T-cell (primary cell): ENCODE data around the gene TMC3. TPM values are rescaled to one million over a fixed set of nuclear protein-coding genes. Genes with fewer than 3 reads are reported as not detected.

Experiments used
- ATAC-seq, 4 experiments: fragments of 200-7000 bp in 3 of 4; fragments of 150-1000 bp in 1 of 4; cut with Tn5 transposase; replicated peaks in 1 of 4; 1 replicate in 3 of 4; 2 replicates in 1 of 4; pipeline ENCODE4 v1.10.0; 2021; ENCODE audit warnings: moderate library complexity in 3 of 4, mild to moderate bottlenecking in 2 of 4, moderate number of reproducible peaks in 1 of 4
- CTCF ChIA-PET, 2 donors: fragments of 300-600 bp; sonication (Branson Sonifier 250); formaldehyde crosslinking; loops; one replicate each; lab custom pipeline; 2022; ENCODE audit warnings: antibody characterized with exemption in 2 of 2; lab: Charles Lee
- POLR2A ChIA-PET, 2 donors: fragments of 300-600 bp; sonication (Branson Sonifier 250); formaldehyde crosslinking; loops; one replicate each; lab custom pipeline; 2022; ENCODE audit warnings: antibody characterized with exemption in 2 of 2; lab: Charles Lee
- DNase-seq, 35 experiments: peaks; one replicate each; pipeline versions ENCODE4 v3.0.0 to v3.0.0-alpha.2; 2013 to 2023
- H3K27ac ChIP-seq: one replicate; pipeline ENCODE4 v1.5.1; 2013; ENCODE audit warnings: low read length
- H3K27me3 ChIP-seq, 2 experiments: replicated peaks in 1 of 2; 1 replicate in 1 of 2; 2 replicates in 1 of 2; pipeline versions ENCODE4 v1.6.1 to v1.7.0; 2013; ENCODE audit warnings: low read length in 1 of 2, mixed read lengths in 1 of 2; ENCODE audit not compliant: control insufficient read depth in 2 of 2, insufficient read depth in 2 of 2; ENCODE audit errors: extremely low read depth in 1 of 2
- H3K36me3 ChIP-seq, 2 donors: 1 replicate in 1 of 2; 2 replicates in 1 of 2; pipeline versions ENCODE4 v1.6.1 to v1.7.0; 2013; ENCODE audit warnings: low read length in 1 of 2; ENCODE audit not compliant: control insufficient read depth in 2 of 2, insufficient read depth in 1 of 2; ENCODE audit errors: extremely low read depth in 1 of 2
- H3K4me1 ChIP-seq, 2 experiments: 1 replicate in 1 of 2; 2 replicates in 1 of 2; pipeline versions ENCODE4 v1.6.1 to v1.7.0; 2013; ENCODE audit warnings: low read length in 2 of 2, mixed read lengths in 1 of 2; ENCODE audit not compliant: insufficient read depth in 2 of 2, control insufficient read depth in 1 of 2; ENCODE audit errors: extremely low read depth in 1 of 2
- H3K4me3 ChIP-seq, 2 donors: 1 replicate in 1 of 2; 2 replicates in 1 of 2; pipeline versions ENCODE4 v1.5.1 to v1.7.0; 2013; ENCODE audit warnings: mild to moderate bottlenecking in 2 of 2, low read length in 1 of 2, moderate library complexity in 1 of 2; ENCODE audit not compliant: control insufficient read depth in 1 of 2; ENCODE audit errors: extremely low read depth in 1 of 2
- H3K9me3 ChIP-seq: 2 replicates; pipeline ENCODE4 v1.7.0; 2013
- H3K27ac Mint-ChIP-seq, 2 donors: one replicate each; pipeline ENCODE4 v1.8.0; 2020 to 2021; ENCODE audit warnings: mild to moderate bottlenecking in 2 of 2, mixed read lengths in 2 of 2
- H3K27me3 Mint-ChIP-seq, 2 donors: one replicate each; pipeline ENCODE4 v1.8.0; 2021 to 2022; ENCODE audit warnings: mixed read lengths in 2 of 2
- H3K36me3 Mint-ChIP-seq: one replicate; pipeline ENCODE4 v1.8.0; 2021; ENCODE audit warnings: mixed read lengths
- H3K4me1 Mint-ChIP-seq, 3 donors: one replicate each; pipeline ENCODE4 v1.8.0; 2020 to 2022; ENCODE audit warnings: mixed read lengths in 3 of 3, mild to moderate bottlenecking in 1 of 3
- H3K4me3 Mint-ChIP-seq, 3 donors: one replicate each; pipeline ENCODE4 v1.8.0; 2020 to 2022; ENCODE audit warnings: mild to moderate bottlenecking in 3 of 3, mixed read lengths in 3 of 3, moderate library complexity in 3 of 3
- H3K9me3 Mint-ChIP-seq, 3 donors: one replicate each; pipeline ENCODE4 v1.8.0; 2020 to 2022; ENCODE audit warnings: mixed read lengths in 3 of 3
- WGBS: methylation state at CpG from one replicate; pipeline ENCODE4 v1.1.5; 2013; ENCODE audit warnings: missing lambda C conversion rate; ENCODE audit not compliant: insufficient coverage; 5-methylcytosine and 5-hydroxymethylcytosine counted together
- total RNA-seq, 35 experiments: library from RNA in 6 of 35; stranded (reverse) in 6 of 35; fragments of 120-200 nt in 1 of 35; gene quantifications; one replicate each; pipeline versions ENCODE4 v1.2.1 to v1.2.4 and lab custom pipeline; 2013 to 2026

The TMC3 gene
- total RNA-seq, 5 donors from 2014 or later (not counting 1 experiment from before 2014, with no cell fraction given), result not detected

GRCh38 chr15:81308260-81308659, 65.8 kb downstream of the TMC3 start:
- DNase-seq, result no peak
- H3K9me3 ChIP-seq, result no peaks in the 10 kb centered on the region
- no peaks in the 10 kb centered on the region for H3K27me3 ChIP-seq
- Mint-ChIP-seq H3K36me3 (peaks cover 88% of the 10 kb centered on the region), H3K4me1 (peaks cover 82 to 92% (median 89%) of the 10 kb centered on the region in 3 donors), H3K9me3 (no peaks in the 10 kb centered on the region), H3K4me3 (no peak overlapping the region), H3K27ac (peak overlapping the region; percentile 61 to 69), H3K27me3 (no peaks in the 10 kb centered on the region)
- 86% methylated on average over 2 of the region's 2 CpGs for WGBS
- peaks cover 28 to 86% of the 10 kb centered on the region in 2 donors for H3K36me3 ChIP-seq
- H3K4me3 ChIP-seq, result no peak overlapping the region
- ChIA-PET POLR2A (interaction anchor here (0.6 to 1.1 kb wide), 2 partner anchors 16 to 836 kb away, joined by 3 read pairs; no protein-coding TSS in a partner anchor), CTCF (interaction anchor here (0.7 to 2.8 kb wide), 6 partner anchors 12 to 42 kb away, joined by 3 to 11 read pairs (median 4); no protein-coding TSS in a partner anchor)
- H3K4me1 ChIP-seq, result peaks cover 44 to 78% of the 10 kb centered on the region in 2 experiments
- no peak for ATAC-seq
- H3K27ac ChIP-seq, result no peak overlapping the region

GRCh38 chr15:81304226-81304625, 69.8 kb downstream of the TMC3 start:
- Mint-ChIP-seq H3K4me1 (peaks cover 71 to 82% (median 80%) of the 10 kb centered on the region in 3 donors), H3K27ac (peak overlapping the region; percentile 100), H3K9me3 (no peaks in the 10 kb centered on the region), H3K4me3 (peak overlapping the region; percentile 95 to 100 (median 100)), H3K27me3 (no peaks in the 10 kb centered on the region), H3K36me3 (peaks cover 93% of the 10 kb centered on the region)
- DNase-seq (no peak), ATAC-seq (peak; percentile 7 to 42 (median 16))
- Histone ChIP-seq H3K9me3 (no peaks in the 10 kb centered on the region), H3K4me3 (peak overlapping the region in 1 of 2 donors; percentile 15), H3K27ac (peak overlapping the region; percentile 67), H3K36me3 (peaks cover 33 to 100% of the 10 kb centered on the region in 2 donors), H3K27me3 (no peaks in the 10 kb centered on the region), H3K4me1 (peaks cover 50 to 81% of the 10 kb centered on the region in 2 experiments)
- ChIA-PET CTCF (interaction anchor here (0.6 to 2.6 kb wide), 6 partner anchors 13 to 106 kb away, joined by 3 to 6 read pairs (median 3); no protein-coding TSS in a partner anchor), POLR2A (interaction anchor here in 1 of 2 donors (0.6 kb wide), 1 partner anchor 25 kb away, joined by 3 read pairs; no protein-coding TSS in a partner anchor)
- WGBS, result 0% methylated on average over 2 of the region's 5 CpGs

DNA sequence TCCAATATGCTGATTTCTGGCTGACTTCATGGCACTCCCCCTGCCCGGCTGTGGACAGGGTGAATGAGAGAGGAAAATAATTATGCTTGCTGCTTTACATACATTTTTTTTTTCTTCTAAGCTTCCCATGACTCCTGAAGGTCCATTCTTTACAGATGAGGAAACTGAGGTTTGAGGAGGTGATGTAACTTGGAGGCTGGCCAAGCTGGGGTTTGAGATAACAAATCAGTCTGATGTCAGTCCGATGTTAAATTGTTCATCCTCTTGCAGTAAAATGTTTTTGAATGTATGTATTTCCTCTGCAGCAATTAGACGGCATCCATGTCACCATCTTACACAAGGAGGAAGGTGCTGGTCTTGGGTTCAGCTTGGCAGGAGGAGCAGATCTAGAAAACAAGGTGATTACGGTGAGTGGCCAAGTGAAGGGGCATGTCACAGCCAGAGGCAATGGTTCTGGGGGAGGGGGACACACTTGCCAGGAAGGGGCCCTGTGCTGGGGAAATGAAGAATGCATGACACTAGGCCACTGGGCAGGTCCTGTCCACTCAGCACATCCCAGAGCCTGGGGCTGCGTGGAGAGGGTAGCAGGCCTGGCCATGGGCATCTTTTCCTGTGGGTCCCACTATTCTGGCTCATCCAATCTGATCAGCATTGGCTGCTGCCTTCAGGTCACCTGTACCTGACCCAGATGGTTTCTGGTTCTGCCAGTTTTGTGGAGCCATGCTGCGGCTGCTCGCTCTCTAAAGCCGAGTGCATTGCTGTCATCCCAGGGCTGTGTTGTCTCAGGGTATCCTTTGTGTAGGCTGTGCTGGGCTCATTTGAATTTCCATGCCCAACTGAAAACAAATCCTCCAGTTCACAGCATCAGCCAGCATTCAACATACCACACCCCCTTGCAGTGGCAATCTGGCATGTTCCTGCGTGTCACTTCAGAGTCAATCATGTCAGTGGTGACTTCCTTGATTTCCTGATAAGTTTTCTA, 70.5 kb downstream of the TMC3 start:
- WGBS, result 57% methylated on average over 4 of the region's 9 CpGs
- no peaks in the 10 kb centered on the region for H3K9me3 Mint-ChIP-seq
- DNase-seq (peak in 22 of 35 experiments; percentile 26 to 71 (median 44)), ATAC-seq (peak; percentile 61 to 81 (median 66))
- H3K27ac Mint-ChIP-seq, result peak overlapping the region; percentile 100
- ChIA-PET POLR2A (interaction anchor here in 1 of 2 donors (1.2 kb wide), 1 partner anchor 12 kb away, joined by 3 read pairs; no protein-coding TSS in a partner anchor), CTCF (interaction anchor here (0.8 to 0.9 kb wide), 2 partner anchors 12 to 38 kb away, joined by 3 read pairs; no protein-coding TSS in a partner anchor)
- H3K4me1 Mint-ChIP-seq, result peaks cover 68 to 84% (median 75%) of the 10 kb centered on the region in 3 donors
- peak overlapping the region; percentile 67 for H3K27ac ChIP-seq
- no peaks in the 10 kb centered on the region for H3K27me3 Mint-ChIP-seq
- H3K36me3 ChIP-seq, result peaks cover 33 to 98% of the 10 kb centered on the region in 2 donors
- H3K4me3 Mint-ChIP-seq, result peak overlapping the region; percentile 95 to 100 (median 100)
- H3K36me3 Mint-ChIP-seq, result peaks cover 93% of the 10 kb centered on the region
- H3K27me3 ChIP-seq, result no peaks in the 10 kb centered on the region
- H3K4me3 ChIP-seq, result peak overlapping the region; percentile 68 to 98
- no peaks in the 10 kb centered on the region for H3K9me3 ChIP-seq
- H3K4me1 ChIP-seq, result peaks cover 50 to 80% of the 10 kb centered on the region in 2 experiments

DNA sequence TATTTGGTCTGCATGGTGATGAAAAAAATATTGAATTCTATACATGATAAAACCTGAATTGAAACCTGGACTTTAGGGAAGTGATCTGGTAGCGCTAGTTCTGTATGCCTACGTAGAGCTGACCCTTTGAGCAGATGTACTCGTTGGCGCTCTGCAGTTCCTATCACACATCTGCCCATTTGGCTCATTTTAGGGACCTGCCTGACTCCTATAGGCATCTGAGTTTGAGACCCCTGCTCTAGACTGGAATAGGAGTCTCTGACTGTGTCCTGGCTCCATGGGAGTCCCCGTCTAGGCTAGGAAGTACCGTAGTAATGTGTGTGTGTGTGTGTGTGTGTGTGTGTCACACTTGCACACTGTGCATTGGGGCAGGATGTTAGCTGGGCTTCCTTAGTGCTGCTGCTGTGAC, 71.3 kb downstream of the TMC3 start:
- DNase-seq (peak in 1 of 35 experiments; percentile 43), ATAC-seq (peak in 2 of 4 experiments; percentile 30 to 32)
- no peaks in the 10 kb centered on the region for H3K9me3 ChIP-seq
- Mint-ChIP-seq H3K4me3 (peak overlapping the region; percentile 95 to 100 (median 100)), H3K4me1 (peaks cover 65 to 91% (median 70%) of the 10 kb centered on the region in 3 donors), H3K9me3 (no peaks in the 10 kb centered on the region), H3K27me3 (no peaks in the 10 kb centered on the region), H3K27ac (peak overlapping the region; percentile 100), H3K36me3 (peaks cover 93% of the 10 kb centered on the region)
- peaks cover 50 to 85% of the 10 kb centered on the region in 2 experiments for H3K4me1 ChIP-seq
- POLR2A ChIA-PET, result interaction anchor here in 1 of 2 donors (0.6 to 1.2 kb wide), 2 partner anchors 11 to 13 kb away, joined by 3 read pairs; no protein-coding TSS in a partner anchor
- H3K4me3 ChIP-seq, result peak overlapping the region; percentile 68 to 98
- H3K27ac ChIP-seq, result peak overlapping the region; percentile 67
- 0% methylated on average over 2 of the region's 6 CpGs for WGBS
- no peaks in the 10 kb centered on the region for H3K27me3 ChIP-seq
- H3K36me3 ChIP-seq, result peaks cover 33 to 90% of the 10 kb centered on the region in 2 donors
- CTCF ChIA-PET, result interaction anchor here in 1 of 2 donors (1.0 kb wide), 1 partner anchor 31 kb away, joined by 3 read pairs; no protein-coding TSS in a partner anchor

GRCh38 chr15:81301815-81302399, 72.1 kb downstream of the TMC3 start:
- no peak for ATAC-seq
- 0% methylated on average over 2 of the region's 5 CpGs for WGBS
- H3K27me3 ChIP-seq, result no peaks in the 10 kb centered on the region
- H3K27me3 Mint-ChIP-seq, result no peaks in the 10 kb centered on the region
- peak overlapping the region; percentile 95 to 100 (median 100) for H3K4me3 Mint-ChIP-seq
- H3K9me3 Mint-ChIP-seq, result no peaks in the 10 kb centered on the region
- peaks cover 94% of the 10 kb centered on the region for H3K36me3 Mint-ChIP-seq
- peak overlapping the region; percentile 68 to 98 for H3K4me3 ChIP-seq
- peaks cover 57 to 86% (median 63%) of the 10 kb centered on the region in 3 donors for H3K4me1 Mint-ChIP-seq
- H3K9me3 ChIP-seq, result no peaks in the 10 kb centered on the region
- POLR2A ChIA-PET, result interaction anchor here (1.0 to 1.3 kb wide), 4 partner anchors 9 to 15 kb away, joined by 3 to 5 read pairs (median 3); no protein-coding TSS in a partner anchor
- H3K36me3 ChIP-seq, result peaks cover 31 to 82% of the 10 kb centered on the region in 2 donors
- peak overlapping the region; percentile 67 for H3K27ac ChIP-seq
- H3K4me1 ChIP-seq, result peaks cover 50 to 78% of the 10 kb centered on the region in 2 experiments
- no peak for DNase-seq
- CTCF ChIA-PET, result interaction anchor here (1.0 to 1.7 kb wide), 3 partner anchors 30 to 36 kb away, joined by 3 to 10 read pairs (median 3); no protein-coding TSS in a partner anchor
- H3K27ac Mint-ChIP-seq, result peak overlapping the region; percentile 100
